Measurements from ENCODE around the gene HDAC9.
"Not testable (repeated sequence)": the region's sequence is repeated elsewhere in the genome, so short reads cannot be mapped to it uniquely, and the experiment has no call there.

Gene HDAC9

DNA sequence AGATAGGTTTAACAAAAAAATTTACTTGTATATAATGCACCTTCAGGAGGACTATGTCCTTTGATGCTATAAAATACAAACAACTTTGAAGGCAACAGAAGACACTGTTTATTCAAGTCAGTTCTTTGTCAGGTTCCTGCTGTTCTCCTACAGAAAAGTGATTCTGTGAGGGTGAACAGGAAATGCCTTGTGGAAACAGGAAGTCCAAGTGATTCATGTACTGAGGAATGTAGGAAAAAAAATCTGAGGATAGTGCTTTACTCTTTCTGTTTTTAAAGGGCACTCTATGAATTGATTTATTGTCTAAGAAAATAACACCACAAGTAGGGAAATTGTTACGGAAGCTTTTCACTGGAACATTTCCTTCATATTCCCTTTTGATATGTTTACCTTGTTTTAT, 171.9 kb downstream of the HDAC9 start:
- no peak for DNase-seq

DNA sequence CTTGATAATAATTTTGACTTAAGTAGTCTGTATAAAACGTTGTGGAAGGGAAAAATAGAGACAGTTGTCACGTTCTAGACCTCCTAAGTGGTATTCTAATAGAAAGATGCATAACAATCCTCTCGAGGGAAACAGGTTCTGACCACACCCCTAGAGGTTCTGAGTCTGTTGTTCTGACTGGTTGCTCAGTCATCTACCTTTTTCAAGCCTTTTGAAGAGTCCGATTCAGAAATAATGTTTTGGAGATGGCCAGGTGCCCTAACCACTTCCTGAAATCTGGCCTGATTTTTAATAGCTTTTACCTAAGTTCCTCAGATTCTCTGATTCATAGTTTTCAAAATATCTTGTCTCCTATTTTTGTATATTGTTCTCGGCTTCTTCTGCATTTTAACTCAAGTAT, 175.6 kb downstream of the HDAC9 start:
- DNase-seq: no peak

GRCh38 chr7:18675579-18675978, 180.0 kb downstream of the HDAC9 start:
- no peak for DNase-seq

GRCh38 chr7:18679261-18679660, 183.7 kb downstream of the HDAC9 start:
- DNase-seq: no peak

DNA sequence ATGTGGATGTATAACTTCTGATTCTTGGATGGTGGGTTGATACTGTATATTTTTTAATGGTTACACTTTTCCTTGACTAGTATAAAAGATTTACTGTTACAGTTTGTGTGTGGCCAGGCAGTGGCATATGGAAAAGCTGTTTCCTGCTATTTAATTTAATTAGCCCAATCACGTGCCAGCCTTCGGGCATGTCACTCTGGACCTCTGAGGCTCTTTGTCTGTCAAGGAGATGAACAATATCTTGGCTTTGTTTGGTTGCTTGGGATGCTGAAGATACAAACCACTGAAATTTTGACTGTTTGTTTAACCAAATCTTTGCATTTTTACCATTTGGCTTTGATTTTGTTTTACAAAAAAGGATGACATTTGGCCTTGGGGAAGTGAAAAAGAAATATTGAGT, 185.0 kb downstream of the HDAC9 start:
- DNase-seq: no peak

DNA sequence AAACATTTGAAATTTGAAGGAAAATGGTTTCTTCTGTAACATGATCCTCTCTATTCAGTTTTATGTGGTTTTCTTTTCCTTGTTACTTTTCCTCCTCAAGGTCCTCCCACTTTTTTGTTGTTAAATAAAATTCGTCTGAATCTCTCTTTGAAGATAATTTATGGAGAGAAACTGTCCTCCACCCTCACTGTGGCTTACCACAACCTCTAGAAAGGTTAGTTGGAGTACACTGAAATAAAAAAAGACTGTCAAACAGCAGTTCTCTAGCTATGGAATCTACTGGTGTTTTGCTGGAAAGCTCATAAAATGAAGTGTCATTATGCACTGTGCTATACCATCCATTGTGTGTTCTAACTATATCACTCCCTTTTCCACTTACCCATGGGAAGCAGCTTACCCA, 189.4 kb downstream of the HDAC9 start:
- DNase-seq: no peak

GRCh38 chr7:18685971-18686370, 190.4 kb downstream of the HDAC9 start:
- no peak for DNase-seq

GRCh38 chr7:18689551-18689950, 194.0 kb downstream of the HDAC9 start:
- no peak for DNase-seq

- DNase-seq: no peak
These were observed 197.9 kb downstream of the HDAC9 start for GRCh38 chr7:18693406-18693805.

GRCh38 chr7:18693816-18694215, 198.3 kb downstream of the HDAC9 start:
- DNase-seq: no peak

DNA sequence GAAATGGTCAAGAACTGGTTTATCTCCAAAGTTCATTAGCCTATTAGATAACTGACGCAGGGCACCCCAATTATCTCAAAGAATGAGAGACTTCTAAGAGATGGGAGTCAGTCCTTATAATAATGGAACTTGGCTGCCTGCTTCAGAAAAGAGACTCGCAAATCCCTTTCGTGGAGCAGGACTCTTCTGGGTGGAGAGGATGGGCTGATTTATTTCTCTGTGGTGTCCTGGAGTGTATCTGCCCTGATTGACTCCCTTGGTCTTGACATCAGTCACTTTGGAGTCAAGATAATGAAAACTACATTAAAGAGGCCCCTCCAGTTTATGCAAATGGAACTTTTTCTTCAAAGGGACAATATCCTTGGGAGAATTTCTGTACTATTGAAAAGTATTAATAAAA, 198.9 kb downstream of the HDAC9 start:
- DNase-seq: no peak

- DNase-seq: no peak
These were observed 199.4 kb downstream of the HDAC9 start for GRCh38 chr7:18694911-18695310.

GRCh38 chr7:18698258-18698734, 202.7 kb downstream of the HDAC9 start:
- no peak for DNase-seq

DNA sequence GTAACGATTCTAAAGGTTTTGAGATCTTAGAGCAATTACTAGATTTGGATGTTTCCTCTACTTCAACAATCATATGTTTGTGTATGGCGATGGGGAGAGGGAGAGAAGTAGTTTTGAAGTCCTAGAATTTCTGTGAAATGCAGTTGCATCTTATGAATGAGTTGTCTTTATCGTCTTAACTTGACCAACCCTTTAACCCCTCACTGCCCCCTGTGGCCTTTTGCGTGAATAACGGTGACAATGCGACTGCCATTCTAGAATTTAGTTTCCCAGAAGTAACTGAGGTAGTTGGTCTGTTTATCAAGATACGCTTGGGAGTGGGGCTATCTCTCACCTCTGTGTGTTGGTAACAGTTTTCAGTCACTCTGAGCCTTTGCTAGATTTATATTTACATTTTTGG, 204.6 kb downstream of the HDAC9 start:
- no peak for DNase-seq

GRCh38 chr7:18702071-18702829, 206.7 kb downstream of the HDAC9 start:
- no peak for DNase-seq

DNA sequence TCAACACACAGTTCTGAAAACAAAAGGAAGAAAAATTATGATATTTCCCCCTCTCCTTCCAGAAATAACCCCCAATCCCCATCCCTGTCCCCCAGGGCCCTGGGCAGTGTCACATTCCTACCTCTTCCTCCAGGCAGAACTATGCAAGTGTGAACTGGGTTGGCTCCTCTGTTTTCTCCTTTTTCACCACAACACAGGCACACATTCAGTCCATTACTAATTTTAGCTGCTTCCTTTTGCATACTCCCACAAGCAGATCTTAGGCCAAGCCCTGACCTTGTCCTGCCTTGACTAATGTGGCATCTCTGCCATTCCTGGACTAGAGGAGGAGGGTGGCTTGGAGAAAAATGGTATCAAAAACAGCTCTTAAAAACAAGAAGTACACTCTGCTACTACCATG, 208.1 kb downstream of the HDAC9 start:
- DNase-seq: no peak

DNA sequence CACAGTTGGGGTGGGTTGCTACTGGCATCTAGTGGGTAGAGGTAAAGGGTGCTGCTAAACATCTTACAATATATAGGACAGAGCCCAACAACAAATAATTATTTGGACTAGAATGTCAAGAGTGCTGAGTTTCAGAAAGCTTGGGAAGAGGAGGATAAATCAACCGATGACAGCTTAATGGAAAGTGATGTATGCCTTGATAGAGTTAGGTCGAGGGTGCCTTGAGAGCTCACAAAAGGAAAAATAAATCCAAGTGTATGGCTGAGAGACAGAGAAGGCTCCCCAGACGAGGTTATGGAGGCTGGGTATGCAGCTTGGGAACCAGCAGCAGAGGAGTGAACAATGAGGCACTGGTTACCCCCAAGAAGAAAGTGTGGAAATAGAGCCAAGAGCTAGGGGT, 211.1 kb downstream of the HDAC9 start:
- no peak for DNase-seq

GRCh38 chr7:18708204-18708603, 212.7 kb downstream of the HDAC9 start:
- DNase-seq: no peak

- no peak for DNase-seq
These were observed 220.4 kb downstream of the HDAC9 start for GRCh38 chr7:18715988-18716387.

- DNase-seq: no peak
These were observed 225.9 kb downstream of the HDAC9 start for GRCh38 chr7:18721429-18721828.

GRCh38 chr7:18724318-18724717, 228.8 kb downstream of the HDAC9 start:
- no peak for DNase-seq

DNA sequence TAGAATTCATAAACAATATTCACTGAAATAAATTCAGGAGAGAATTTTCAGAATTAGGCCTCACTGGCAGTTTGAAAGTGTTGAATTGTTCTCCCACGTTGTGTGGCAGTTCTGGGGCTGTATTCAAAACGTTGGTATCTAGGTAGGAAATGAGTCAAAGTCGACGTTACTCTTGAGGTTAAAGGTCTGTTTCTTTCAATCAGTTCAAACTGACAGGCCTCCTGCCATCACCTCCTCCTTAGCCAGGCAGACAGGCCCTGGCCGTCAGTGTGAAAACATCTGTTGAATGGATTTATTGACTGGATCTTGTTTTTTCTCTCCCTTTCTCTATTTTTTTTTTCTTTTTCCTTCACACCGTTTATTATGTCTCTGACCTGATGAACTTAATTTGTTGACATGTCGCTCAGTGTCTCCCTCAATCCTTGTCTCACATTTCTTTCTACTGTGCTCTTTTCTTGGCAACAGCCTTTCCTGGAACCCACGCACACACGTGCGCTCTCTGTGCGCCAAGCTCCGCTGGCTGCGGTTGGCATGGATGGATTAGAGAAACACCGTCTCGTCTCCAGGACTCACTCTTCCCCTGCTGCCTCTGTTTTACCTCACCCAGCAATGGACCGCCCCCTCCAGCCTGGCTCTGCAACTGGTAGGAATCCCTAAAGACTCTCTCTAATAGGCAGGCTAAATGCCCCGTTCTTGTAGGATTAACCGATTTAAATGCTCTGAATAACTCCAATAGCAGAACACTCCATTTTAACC, 231.7 kb downstream of the HDAC9 start:
- no peak for DNase-seq

DNA sequence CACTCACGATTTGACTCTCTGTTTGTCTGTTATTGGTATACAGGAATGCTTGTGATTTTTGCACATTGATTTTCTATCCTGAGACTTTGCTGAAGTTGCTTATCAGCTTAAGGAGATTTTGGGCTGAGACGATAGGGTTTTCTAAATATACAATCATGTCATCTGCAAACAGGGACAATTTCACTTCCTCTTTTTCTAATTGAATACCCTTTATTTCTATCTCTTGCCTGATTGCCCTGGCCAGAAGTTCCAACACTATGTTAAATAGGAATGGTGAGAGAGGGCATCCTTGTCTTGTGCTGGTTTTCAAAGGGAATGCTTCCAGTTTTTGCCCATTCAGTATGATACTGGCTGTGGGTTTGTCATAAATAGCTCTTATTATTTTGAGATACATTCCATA, 240.5 kb downstream of the HDAC9 start:
- DNase-seq: not testable (repeated sequence)

DNA sequence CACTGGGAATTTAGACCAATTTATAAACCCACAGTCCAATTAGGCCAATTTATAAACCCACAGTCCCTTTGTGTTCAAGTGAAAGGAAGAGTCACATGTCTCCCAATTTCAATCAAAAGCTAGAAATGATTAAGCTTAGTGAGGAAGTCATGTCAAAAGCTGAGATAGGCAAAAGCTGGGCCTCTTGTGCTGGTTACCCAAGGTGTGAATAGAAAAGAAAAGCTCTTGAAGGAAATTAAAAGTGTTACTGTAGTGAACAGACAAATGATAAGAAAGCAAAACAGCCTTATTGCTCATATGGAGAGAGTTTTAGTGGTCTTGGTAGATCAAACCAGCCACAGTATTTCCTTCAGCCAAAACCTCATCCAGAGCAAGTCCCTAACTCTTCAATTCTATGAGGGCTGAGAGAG, 245.0 kb downstream of the HDAC9 start:
- no peak for DNase-seq

Data from NCI-H1694 (cell line).